Mesenchymal stem cell (in vitro differentiated cells and primary cell): ENCODE measurements around the gene GTF2H3.
A peak's percentile ranks its signal among the peaks of the same experiment; 100 is the strongest.

Experiments used
- DNase-seq: peaks from one replicate; pipeline ENCODE4 v3.0.0-alpha.2; 2013
- H2AFZ ChIP-seq: one replicate; pipeline ENCODE4 v1.6.1; 2013; ENCODE audit warnings: low read depth, mild to moderate bottlenecking, control low read depth, inconsistent platforms, low read length, moderate library complexity
- H2AK5ac ChIP-seq: 2 replicates; pipeline ENCODE4 v1.6.1; 2013; ENCODE audit warnings: low read length, moderate library complexity, mild to moderate bottlenecking, inconsistent platforms; ENCODE audit not compliant: severe bottlenecking
- H2BK120ac ChIP-seq: one replicate; pipeline ENCODE4 v1.6.1; 2013; ENCODE audit warnings: low read depth, mild to moderate bottlenecking, inconsistent platforms, low read length, moderate library complexity
- H2BK12ac ChIP-seq, 2 experiments: one replicate each; pipeline ENCODE4 v1.6.1; 2013; ENCODE audit warnings: inconsistent platforms in 2 of 2, low read length in 2 of 2, mild to moderate bottlenecking in 2 of 2, moderate library complexity in 2 of 2, control low read depth in 1 of 2
- H2BK15ac ChIP-seq: one replicate; pipeline ENCODE4 v1.6.1; 2013; ENCODE audit warnings: mild to moderate bottlenecking, low read depth, inconsistent platforms; ENCODE audit not compliant: poor library complexity, severe bottlenecking
- H2BK5ac ChIP-seq: 2 replicates; pipeline ENCODE4 v1.6.1; 2013; ENCODE audit warnings: low read depth, mild to moderate bottlenecking, low read length, control low read depth, inconsistent platforms; ENCODE audit not compliant: poor library complexity, severe bottlenecking
- H3K14ac ChIP-seq, 2 experiments: one replicate each; pipeline ENCODE4 v1.6.1; 2013; ENCODE audit warnings: inconsistent platforms in 2 of 2, low read length in 2 of 2, control low read depth in 1 of 2, mild to moderate bottlenecking in 1 of 2, moderate library complexity in 1 of 2
- H3K18ac ChIP-seq, 2 experiments: one replicate each; pipeline ENCODE4 v1.6.1; 2013; ENCODE audit warnings: inconsistent platforms in 2 of 2, low read length in 2 of 2, control low read depth in 1 of 2, low read depth in 1 of 2, mild to moderate bottlenecking in 1 of 2
- H3K23ac ChIP-seq, 2 experiments: one replicate each; pipeline ENCODE4 v1.6.1; 2013; ENCODE audit warnings: inconsistent platforms in 2 of 2, low read length in 2 of 2, mild to moderate bottlenecking in 2 of 2, moderate library complexity in 2 of 2, control low read depth in 1 of 2
- H3K27ac ChIP-seq: 2 replicates; pipeline ENCODE4 v1.5.1; 2013; ENCODE audit warnings: mild to moderate bottlenecking, moderate library complexity, low read length, control low read depth, inconsistent platforms; ENCODE audit not compliant: poor library complexity, severe bottlenecking
- H3K27me3 ChIP-seq, 2 experiments: 2 replicates each; pipeline versions ENCODE4 v1.6.1 to v1.7.0; 2013; ENCODE audit warnings: low read length in 2 of 2, mild to moderate bottlenecking in 2 of 2, moderate library complexity in 2 of 2, control low read depth in 1 of 2, inconsistent platforms in 1 of 2; ENCODE audit not compliant: control insufficient read depth in 1 of 2, insufficient read depth in 1 of 2
- H3K36me3 ChIP-seq, 2 experiments: 2 replicates each; pipeline versions ENCODE4 v1.6.1 to v1.7.0; 2013; ENCODE audit warnings: low read length in 2 of 2, control low read depth in 1 of 2, inconsistent platforms in 1 of 2, low read depth in 1 of 2, mild to moderate bottlenecking in 1 of 2; ENCODE audit not compliant: insufficient read depth in 2 of 2, control insufficient read depth in 1 of 2
- H3K4ac ChIP-seq, 2 experiments: one replicate each; pipeline ENCODE4 v1.6.1; 2013; ENCODE audit warnings: inconsistent platforms in 2 of 2, low read length in 2 of 2, mild to moderate bottlenecking in 2 of 2, moderate library complexity in 2 of 2, control low read depth in 1 of 2, low read depth in 1 of 2
- H3K4me1 ChIP-seq: 2 replicates; pipeline ENCODE4 v1.6.1; 2013; ENCODE audit warnings: low read depth, low read length, control low read depth; ENCODE audit not compliant: control insufficient read depth, insufficient read depth
- H3K4me2 ChIP-seq: 2 replicates; pipeline ENCODE4 v1.6.1; 2013; ENCODE audit warnings: low read length, mild to moderate bottlenecking, inconsistent platforms; ENCODE audit not compliant: poor library complexity, severe bottlenecking
- H3K4me3 ChIP-seq, 2 experiments: 2 replicates each; pipeline versions ENCODE4 v1.5.1 to v1.7.0; 2013; ENCODE audit warnings: low read length in 2 of 2, mild to moderate bottlenecking in 2 of 2, control low read depth in 1 of 2, low read depth in 1 of 2; ENCODE audit not compliant: insufficient read depth in 1 of 2
- H3K79me1 ChIP-seq: replicated peaks from 2 replicates; pipeline ENCODE4 v1.6.1; 2013; ENCODE audit warnings: mild to moderate bottlenecking, control low read depth, low read length, inconsistent platforms; ENCODE audit not compliant: poor library complexity, severe bottlenecking
- H3K9ac ChIP-seq: 2 replicates; pipeline ENCODE4 v1.7.0; 2013; ENCODE audit warnings: mild to moderate bottlenecking, low read length, moderate library complexity
- H3K9me3 ChIP-seq: 2 replicates; pipeline ENCODE4 v1.7.0; 2013; ENCODE audit warnings: mild to moderate bottlenecking, low read length; ENCODE audit not compliant: control insufficient read depth
- H4K8ac ChIP-seq: one replicate; pipeline ENCODE4 v1.6.1; 2013; ENCODE audit warnings: inconsistent platforms, mild to moderate bottlenecking, low read length, moderate library complexity
- H4K91ac ChIP-seq: one replicate; pipeline ENCODE4 v1.6.1; 2013; ENCODE audit warnings: mild to moderate bottlenecking, low read length, inconsistent platforms
- WGBS: methylation state at CpG from one replicate; pipeline ENCODE4 v1.1.7; 2013; ENCODE audit warnings: mixed read lengths; 5-methylcytosine and 5-hydroxymethylcytosine counted together

The GTF2H3 gene

DNA sequence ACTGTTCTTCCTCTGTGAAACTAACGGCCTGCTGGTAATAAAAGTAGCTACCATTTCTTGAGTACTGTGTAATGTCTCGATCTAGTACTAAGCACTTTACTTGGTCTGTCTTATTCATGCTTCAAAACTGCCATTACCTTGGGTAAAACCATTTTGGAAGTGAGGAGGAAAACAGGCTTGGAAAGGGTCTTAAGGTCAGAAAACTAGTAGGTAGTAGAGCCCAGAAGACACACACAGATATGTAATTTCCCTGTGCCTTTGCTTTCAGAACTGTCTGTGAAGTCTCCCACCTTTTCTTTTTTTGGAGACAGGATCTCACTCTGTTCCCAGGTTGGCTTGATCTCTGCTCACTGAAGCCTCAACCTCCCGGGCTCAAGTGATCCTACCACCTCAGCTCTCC lies 35.1 kb upstream of the GTF2H3 start:
- H3K9ac ChIP-seq, result peak overlapping the region; percentile 40
- H2BK12ac ChIP-seq, result no peak overlapping the region
- H4K8ac ChIP-seq, result no peak overlapping the region
- no peak overlapping the region for H3K27ac ChIP-seq
- H2BK120ac ChIP-seq, result no peak overlapping the region
- H3K23ac ChIP-seq, result no peak overlapping the region
- no peak for DNase-seq
- H2BK15ac ChIP-seq, result no peak overlapping the region
- no CpG with 5 or more reads among the region's 3 CpGs for WGBS
- H3K4me1 ChIP-seq, result peaks cover 7% of the 10 kb centered on the region
- no peak overlapping the region for H3K18ac ChIP-seq
- H3K79me1 ChIP-seq, result peaks cover 18% of the 10 kb centered on the region
- H3K4me3 ChIP-seq, result no peak overlapping the region
- no peaks in the 10 kb centered on the region for H3K27me3 ChIP-seq
- H4K91ac ChIP-seq, result no peak overlapping the region
- H2AK5ac ChIP-seq, result no peak overlapping the region
- no peak overlapping the region for H2BK5ac ChIP-seq
- H3K4ac ChIP-seq, result no peak overlapping the region
- H3K14ac ChIP-seq, result no peak overlapping the region
- no peak overlapping the region for H3K4me2 ChIP-seq
- peaks cover 13 to 56% of the 10 kb centered on the region in 2 experiments for H3K36me3 ChIP-seq
- H3K9me3 ChIP-seq, result no peaks in the 10 kb centered on the region
- no peak overlapping the region for H2AFZ ChIP-seq

- 93% methylated on average over 1 of the region's 1 CpG for WGBS
- Histone ChIP-seq H2AK5ac (no peak overlapping the region), H3K4me3 (no peak overlapping the region), H2BK5ac (no peak overlapping the region), H3K4ac (no peak overlapping the region), H3K79me1 (peaks cover 18% of the 10 kb centered on the region), H3K4me2 (no peak overlapping the region), H3K23ac (no peak overlapping the region), H3K27me3 (no peaks in the 10 kb centered on the region), H2AFZ (no peak overlapping the region), H3K36me3 (peaks cover 10 to 53% of the 10 kb centered on the region in 2 experiments), H3K4me1 (peaks cover 11% of the 10 kb centered on the region), H2BK12ac (no peak overlapping the region), H2BK15ac (no peak overlapping the region), H4K91ac (no peak overlapping the region), H3K9me3 (no peaks in the 10 kb centered on the region), H2BK120ac (no peak overlapping the region), H3K9ac (no peak overlapping the region), H4K8ac (no peak overlapping the region), H3K18ac (no peak overlapping the region), H3K14ac (no peak overlapping the region), H3K27ac (no peak overlapping the region)
- no peak for DNase-seq
These were observed 34.3 kb upstream of the GTF2H3 start for GRCh38 chr12:123599310-123599709.

DNA sequence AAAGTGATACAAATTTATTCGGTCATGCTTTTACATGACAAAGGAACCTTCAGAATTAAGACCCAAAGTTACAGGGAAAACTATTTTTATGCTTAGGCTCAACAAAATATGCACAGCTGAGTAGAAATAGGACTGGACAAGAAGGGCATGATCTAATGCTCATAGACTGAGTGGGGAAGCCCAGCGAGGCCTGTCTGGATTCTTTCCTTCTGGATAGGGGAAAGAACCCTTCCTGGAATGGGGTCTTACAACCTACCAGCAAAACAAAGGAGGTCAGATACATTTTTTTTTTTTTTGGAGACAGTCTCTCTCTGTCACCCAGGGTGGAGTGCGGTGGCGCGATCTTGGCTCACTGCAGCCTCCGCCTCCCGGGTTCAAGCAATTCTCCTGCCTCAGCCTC lies 33.9 kb upstream of the GTF2H3 start:
- no peaks in the 10 kb centered on the region for H3K27me3 ChIP-seq
- no peak overlapping the region for H3K27ac ChIP-seq
- 96% methylated on average over 6 of the region's 7 CpGs for WGBS
- no peak for DNase-seq
- no peaks in the 10 kb centered on the region for H3K9me3 ChIP-seq
- H3K14ac ChIP-seq, result no peak overlapping the region
- no peak overlapping the region for H4K91ac ChIP-seq
- no peak overlapping the region for H2BK15ac ChIP-seq
- H3K18ac ChIP-seq, result no peak overlapping the region
- no peak overlapping the region for H4K8ac ChIP-seq
- H3K9ac ChIP-seq, result no peak overlapping the region
- H3K79me1 ChIP-seq, result peaks cover 18% of the 10 kb centered on the region
- no peak overlapping the region for H3K4me2 ChIP-seq
- H2BK120ac ChIP-seq, result no peak overlapping the region
- peaks cover 11% of the 10 kb centered on the region for H3K4me1 ChIP-seq
- no peak overlapping the region for H2BK5ac ChIP-seq
- no peak overlapping the region for H3K23ac ChIP-seq
- H3K4me3 ChIP-seq, result no peak overlapping the region
- no peak overlapping the region for H2BK12ac ChIP-seq
- H2AFZ ChIP-seq, result no peak overlapping the region
- no peak overlapping the region for H2AK5ac ChIP-seq
- no peak overlapping the region for H3K4ac ChIP-seq
- H3K36me3 ChIP-seq, result peaks cover 9 to 52% of the 10 kb centered on the region in 2 experiments

- H2BK12ac ChIP-seq, result peak within 1 kb of the TSS in 1 of 2 experiments; percentile 74
- peak within 1 kb of the TSS; percentile 67 for H2BK15ac ChIP-seq
- H3K4me1 ChIP-seq, result peaks cover 11% of the 10 kb centered on the region
- peak within 1 kb of the TSS; percentile 100 for H4K8ac ChIP-seq
- H3K27me3 ChIP-seq, result no peaks in the 10 kb centered on the region
- peak; percentile 90 for DNase-seq
- H3K4me3 ChIP-seq, result peak within 1 kb of the TSS; percentile 100
- WGBS, result under 1% methylated on average over 74 of the region's 81 CpGs
- H3K36me3 ChIP-seq, result peaks cover 22 to 52% of the 10 kb centered on the region in 2 experiments
- no peaks in the 10 kb centered on the region for H3K9me3 ChIP-seq
- H2BK120ac ChIP-seq, result no peak within 1 kb of the TSS
- peak within 1 kb of the TSS; percentile 88 for H3K4me2 ChIP-seq
- peak within 1 kb of the TSS; percentile 98 for H4K91ac ChIP-seq
- peak within 1 kb of the TSS; percentile 3 for H2BK5ac ChIP-seq
- H2AFZ ChIP-seq, result peak within 1 kb of the TSS; percentile 89
- peak within 1 kb of the TSS; percentile 41 for H3K27ac ChIP-seq
- H3K79me1 ChIP-seq, result peaks cover 30% of the 10 kb centered on the region
- H3K4ac ChIP-seq, result peak within 1 kb of the TSS; percentile 85 to 89
- peak within 1 kb of the TSS; percentile 97 to 100 for H3K18ac ChIP-seq
- H2AK5ac ChIP-seq, result peak within 1 kb of the TSS; percentile 83
- peak within 1 kb of the TSS; percentile 97 for H3K9ac ChIP-seq
- H3K23ac ChIP-seq, result no peak within 1 kb of the TSS
- H3K14ac ChIP-seq, result peak within 1 kb of the TSS in 1 of 2 experiments; percentile 98
These were observed 31.8 kb upstream of the GTF2H3 start, which contains the start of gene DDX55 for GRCh38 chr12:123601602-123602489. Gene DDX55, plus strand, starts transcription at chr12:123602099. Its CDS starts 50 bp downstream, at chr12:123602149.
